Peyer's patch (tissue), 4 donors: Measurements from ENCODE around the gene ACADS. TPM values are rescaled to one million over a fixed set of nuclear protein-coding genes. Genes with fewer than 3 reads are reported as not detected.
"Not testable (repeated sequence)": the region's sequence is repeated elsewhere in the genome, so short reads cannot be mapped to it uniquely, and the experiment has no call there.

ENCODE experiments used
- DNase-seq, 3 donors: peaks; one replicate each; pipeline ENCODE4 v3.0.0-alpha.2; 2017 to 2019
- H3K27ac ChIP-seq, 4 donors: fragments of 200-600 bp; sonication (generic); one replicate each; pipeline ENCODE4 v1.5.1; 2016 to 2019
- H3K27me3 ChIP-seq, 2 donors: fragments of 200-600 bp; sonication (generic); one replicate each; pipeline ENCODE4 v1.5.1; 2019
- H3K36me3 ChIP-seq, 3 donors: fragments of 200-600 bp; sonication (generic); one replicate each; pipeline ENCODE4 v1.5.1; 2016 to 2019
- H3K4me1 ChIP-seq, 4 donors: fragments of 200-600 bp; sonication (generic); one replicate each; pipeline ENCODE4 v1.5.1; 2016 to 2019
- H3K4me3 ChIP-seq, 4 donors: fragments of 200-600 bp; sonication (generic); 1 replicate in 3 of 4; 2 replicates in 1 of 4; pipeline ENCODE4 v1.5.1; 2016 to 2019; ENCODE audit warnings: mild to moderate bottlenecking in 1 of 4
- H3K9me3 ChIP-seq, 4 donors: fragments of 200-600 bp; sonication (generic); one replicate each; pipeline ENCODE4 v1.5.1; 2016 to 2019; ENCODE audit warnings: mild to moderate bottlenecking in 1 of 4
- CTCF ChIP-seq, 6 experiments: fragments of 450-650 bp in 4 of 6; fragments of 200-600 bp in 2 of 6; sonication (generic) in 1 of 6; IDR thresholded peaks; one replicate each; pipeline ENCODE4 v1.5.1; 2017 to 2019; ENCODE audit warnings: antibody characterized with exemption in 6 of 6, mild to moderate bottlenecking in 3 of 6, moderate library complexity in 1 of 6
- POLR2A ChIP-seq, 2 donors: fragments of 450-650 bp; IDR thresholded peaks; one replicate each; pipeline ENCODE4 v1.5.1; 2017; ENCODE audit warnings: antibody characterized with exemption in 2 of 2, mild to moderate bottlenecking in 2 of 2, moderate library complexity in 2 of 2
- total RNA-seq, 4 donors: library from RNA; depleted of rRNA; stranded (reverse); fragments of >200 nt; gene quantifications; one replicate each; pipeline ENCODE4 v1.1.0, GENCODE V29; 2016

Gene ACADS
- total RNA-seq, 4 donors from 2014 or later, result 126 to 358 (median 316) TPM

- Histone ChIP-seq H3K4me1 (peaks cover 0 to 30% (median 5%) of the 10 kb centered on the region in 4 donors), H3K9me3 (no peaks in the 10 kb centered on the region), H3K27ac (no peak overlapping the region), H3K4me3 (no peak overlapping the region), H3K36me3 (peaks cover 0 to 54% (median 0%) of the 10 kb centered on the region in 3 donors), H3K27me3 (no peaks in the 10 kb centered on the region)
- no peak for TF ChIP-seq CTCF (IDR thresholded peaks at IDR 0.05)
- TF ChIP-seq POLR2A (IDR thresholded peaks at IDR 0.05), result no peak
- DNase-seq, result no peak
Measured at GRCh38 chr12:120722784-120723183, 2.8 kb upstream of the ACADS start.

- Histone ChIP-seq H3K36me3 (peaks cover 0 to 54% (median 0%) of the 10 kb centered on the region in 3 donors), H3K27ac (no peak overlapping the region), H3K9me3 (no peaks in the 10 kb centered on the region), H3K4me3 (peak overlapping the region in 1 of 4 donors; percentile 68), H3K4me1 (peaks cover 0 to 20% (median 5%) of the 10 kb centered on the region in 4 donors), H3K27me3 (no peaks in the 10 kb centered on the region)
- TF ChIP-seq POLR2A (IDR thresholded peaks at IDR 0.05) (no peak), CTCF (IDR thresholded peaks at IDR 0.05) (no peak)
- no peak for DNase-seq
Measured at GRCh38 chr12:120724720-120725119, 906 bp upstream of the ACADS start.

- H3K27ac ChIP-seq, result peak overlapping the region; percentile 71 to 87 (median 82)
- TF ChIP-seq POLR2A (IDR thresholded peaks at IDR 0.05), result no peak
- H3K36me3 ChIP-seq, result peaks cover 0 to 54% (median 0%) of the 10 kb centered on the region in 3 donors
Measured at GRCh38 chr12:120725151-120725658, 421 bp upstream of the ACADS start.

GRCh38 chr12:120726510-120726793 is 826 bp downstream of the ACADS start:
- TF ChIP-seq POLR2A (IDR thresholded peaks at IDR 0.05) (no peak), CTCF (IDR thresholded peaks at IDR 0.05) (no peak)
- H3K4me3 ChIP-seq, result peak overlapping the region; percentile 65 to 78 (median 70)
- no peak for DNase-seq

More at GRCh38 chr12:120725151-120725658, 421 bp upstream of the ACADS start:
- peak overlapping the region; percentile 65 to 78 (median 70) for H3K4me3 ChIP-seq
- no peaks in the 10 kb centered on the region for H3K9me3 ChIP-seq
- H3K27me3 ChIP-seq, result no peaks in the 10 kb centered on the region
- peaks cover 0 to 15% (median 5%) of the 10 kb centered on the region in 4 donors for H3K4me1 ChIP-seq
- DNase-seq, result no peak

GRCh38 chr12:120726961-120727360 is 1.3 kb downstream of the ACADS start:
- H3K4me3 ChIP-seq, result peak overlapping the region in 3 of 4 donors; percentile 68 to 78 (median 73)
- peaks cover 0 to 51% (median 0%) of the 10 kb centered on the region in 3 donors for H3K36me3 ChIP-seq
- no peaks in the 10 kb centered on the region for H3K9me3 ChIP-seq
- peaks cover 0 to 15% (median 3%) of the 10 kb centered on the region in 4 donors for H3K4me1 ChIP-seq
- peak overlapping the region in 3 of 4 donors; percentile 82 to 87 (median 83) for H3K27ac ChIP-seq
- H3K27me3 ChIP-seq, result no peaks in the 10 kb centered on the region
- TF ChIP-seq CTCF (IDR thresholded peaks at IDR 0.05) (no peak), POLR2A (IDR thresholded peaks at IDR 0.05) (no peak)
- DNase-seq, result no peak

More at GRCh38 chr12:120726510-120726793, 826 bp downstream of the ACADS start:
- Histone ChIP-seq H3K4me1 (peaks cover 0 to 15% (median 4%) of the 10 kb centered on the region in 4 donors), H3K27ac (peak overlapping the region in 3 of 4 donors; percentile 82 to 87 (median 83)), H3K9me3 (no peaks in the 10 kb centered on the region), H3K27me3 (no peaks in the 10 kb centered on the region), H3K36me3 (peaks cover 0 to 56% (median 0%) of the 10 kb centered on the region in 3 donors)

- H3K4me1 ChIP-seq, H3K27me3 ChIP-seq, H3K4me3 ChIP-seq, H3K27ac ChIP-seq, H3K9me3 ChIP-seq: not testable (repeated sequence)
- H3K36me3 ChIP-seq, result peaks cover 0 to 43% (median 0%) of the 10 kb centered on the region in 3 donors
- DNase-seq, result peak in 1 of 3 donors; percentile 3
Measured at GRCh38 chr12:120732198-120732597, 6.6 kb downstream of the ACADS start.
